GM21360 (cell line): ENCODE results near the gene HIVEP3.

ENCODE experiments used
- ATAC-seq: cut with Tn5 transposase; IDR thresholded peaks from one replicate; pipeline ENCODE4 v1.9.1; 2021; ENCODE audit warnings: mild to moderate bottlenecking, moderate library complexity; ENCODE audit not compliant: unreplicated experiment

Gene HIVEP3

GRCh38 chr1:41542196-41542930 is 376.4 kb downstream of the HIVEP3 start:
- no peak for ATAC-seq

- no peak for ATAC-seq
Measured at GRCh38 chr1:41541592-41541952, 377.1 kb downstream of the HIVEP3 start.

DNA sequence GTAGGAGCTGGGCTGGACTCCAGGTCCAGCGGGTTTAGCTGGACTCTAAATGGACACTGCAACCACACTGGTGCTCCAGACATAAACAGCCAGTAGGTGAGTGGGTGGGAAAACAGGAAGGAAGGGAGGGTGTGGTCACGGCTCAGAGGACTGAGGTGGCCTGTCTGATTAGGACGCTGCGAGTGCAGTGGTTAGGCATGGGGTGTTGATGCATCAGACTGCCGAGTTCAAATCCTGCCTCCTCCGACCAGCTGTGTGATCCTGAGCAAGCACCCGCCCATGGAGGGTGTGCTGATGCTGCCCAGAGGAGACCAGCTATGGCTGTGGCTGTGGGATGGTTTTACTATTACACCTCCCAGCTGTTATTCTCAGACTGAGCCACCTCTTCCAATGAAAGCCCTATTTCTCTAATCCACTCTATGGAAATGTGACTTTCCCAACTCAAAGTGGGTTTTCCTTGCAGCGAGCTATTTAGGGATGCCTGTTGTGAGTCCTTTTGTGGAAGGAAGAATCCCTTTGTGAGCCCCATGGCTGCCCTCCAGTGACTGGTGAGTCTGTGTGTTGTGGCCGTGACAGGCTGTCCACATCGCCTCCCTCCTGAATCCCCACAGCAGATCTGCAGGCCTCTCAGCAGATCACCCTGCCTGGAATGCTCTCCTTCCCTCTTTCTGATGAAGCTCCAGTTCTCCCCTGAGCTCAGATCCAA is 377.7 kb downstream of the HIVEP3 start:
- ATAC-seq = no peak

GRCh38 chr1:41539999-41540398 is 378.7 kb downstream of the HIVEP3 start:
- ATAC-seq = no peak

- ATAC-seq = no peak
Measured at GRCh38 chr1:41539418-41539805, 379.3 kb downstream of the HIVEP3 start.

- no peak for ATAC-seq
Measured at GRCh38 chr1:41538741-41539417, 379.8 kb downstream of the HIVEP3 start.

- no peak for ATAC-seq
Measured at GRCh38 chr1:41537788-41538351, 380.9 kb downstream of the HIVEP3 start.

DNA sequence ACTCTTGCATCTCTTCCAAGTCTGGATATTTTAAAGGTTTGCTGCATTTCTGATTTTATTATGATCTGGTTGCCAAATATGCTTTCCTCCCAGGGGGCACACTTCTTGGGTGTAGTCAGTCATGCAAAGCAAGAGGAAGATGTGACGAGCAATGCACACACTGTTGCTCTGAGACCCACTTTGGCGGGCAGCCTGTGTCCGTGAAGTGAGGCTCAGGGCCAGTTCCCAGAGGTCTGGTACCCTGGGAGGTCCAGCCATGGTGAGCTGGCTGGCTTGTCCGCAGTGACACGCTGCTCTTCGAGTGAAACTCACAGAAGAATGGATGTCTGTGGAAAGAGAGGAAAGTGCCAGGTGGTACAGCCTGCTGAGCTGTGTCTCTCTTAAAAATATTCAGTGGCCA is 381.5 kb downstream of the HIVEP3 start:
- ATAC-seq = no peak

DNA sequence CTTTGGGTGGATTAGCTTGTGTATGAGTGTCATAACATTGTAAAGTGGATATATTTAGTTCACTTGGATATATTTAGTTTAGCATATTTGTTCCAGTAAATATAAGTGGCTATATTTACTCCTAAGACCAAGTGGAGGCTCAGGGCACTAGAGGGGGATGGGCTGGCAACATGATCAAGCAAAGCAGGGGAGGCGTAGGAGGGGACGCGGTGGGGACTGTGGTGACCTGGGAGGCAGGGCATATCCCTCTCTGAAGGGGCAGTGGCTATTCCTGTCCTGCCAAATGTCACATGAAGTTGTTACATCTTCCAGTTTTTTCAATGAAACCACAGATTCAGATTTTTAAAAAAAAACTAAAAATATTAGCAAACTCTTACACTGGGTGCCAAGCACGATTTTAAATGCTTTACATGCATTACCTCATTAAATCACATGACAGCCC is 382.3 kb downstream of the HIVEP3 start:
- no peak for ATAC-seq

GRCh38 chr1:41535716-41536115 is 383.0 kb downstream of the HIVEP3 start:
- no peak for ATAC-seq

DNA sequence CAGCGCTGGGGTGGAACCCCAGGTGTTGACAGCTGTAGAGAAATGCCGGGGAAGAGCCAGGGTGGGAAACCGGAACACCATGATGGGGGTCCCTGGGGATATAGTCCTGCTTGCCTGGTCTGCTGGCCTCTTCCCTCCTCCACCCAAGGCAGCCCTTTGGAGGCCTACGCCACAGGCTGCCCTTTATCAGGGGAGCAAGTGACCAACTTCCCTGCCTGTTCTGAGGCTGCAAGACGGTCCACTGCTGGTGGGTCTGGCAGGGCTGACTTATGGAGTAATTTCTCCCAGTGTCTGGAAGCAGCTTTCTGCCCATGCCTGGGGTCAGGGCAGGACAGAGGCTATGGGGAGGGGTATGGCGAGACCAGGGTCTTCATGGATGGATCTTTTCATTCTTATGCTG is 383.4 kb downstream of the HIVEP3 start:
- ATAC-seq = no peak

GRCh38 chr1:41534181-41535076 is 384.3 kb downstream of the HIVEP3 start:
- ATAC-seq = no peak

GRCh38 chr1:41533731-41534080 is 385.0 kb downstream of the HIVEP3 start:
- no peak for ATAC-seq

GRCh38 chr1:41533016-41533730 is 385.5 kb downstream of the HIVEP3 start:
- ATAC-seq = no peak

DNA sequence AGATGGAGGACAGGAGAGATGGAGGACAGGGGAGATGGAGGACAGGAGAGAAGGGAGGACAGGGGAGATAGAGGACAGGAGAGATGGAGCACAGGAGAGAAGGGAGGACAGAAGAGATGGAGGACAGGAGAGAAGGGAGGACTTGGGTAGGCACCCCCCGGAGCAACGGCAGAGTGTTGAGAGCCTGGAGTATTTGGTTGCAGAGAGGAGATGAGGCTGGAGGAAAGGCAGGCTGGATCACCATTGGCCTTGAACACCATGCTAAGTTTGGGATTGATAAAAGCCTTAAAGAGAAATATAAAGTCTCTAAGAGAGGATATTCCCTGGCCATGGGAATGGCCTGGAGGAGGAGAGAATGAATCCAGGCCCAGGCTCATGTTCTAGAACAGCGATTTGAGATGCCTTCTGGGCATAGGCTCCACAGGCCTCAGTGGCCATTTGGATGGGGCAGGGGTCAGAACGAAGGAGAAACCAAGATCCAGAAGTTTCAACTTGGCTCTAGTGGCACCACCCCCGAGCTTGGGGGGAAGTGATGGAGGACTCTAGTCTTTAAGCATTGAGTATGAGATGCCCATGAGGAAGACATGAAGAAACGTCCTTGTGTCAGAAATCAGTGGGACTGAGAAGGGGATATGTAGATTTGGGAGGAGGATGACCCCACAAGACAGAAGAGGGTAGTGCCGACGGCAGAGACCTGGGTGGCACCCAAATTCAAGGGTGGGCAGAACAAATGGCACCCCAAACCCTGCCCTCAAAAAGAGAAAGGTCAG is 386.3 kb downstream of the HIVEP3 start:
- ATAC-seq = no peak

DNA sequence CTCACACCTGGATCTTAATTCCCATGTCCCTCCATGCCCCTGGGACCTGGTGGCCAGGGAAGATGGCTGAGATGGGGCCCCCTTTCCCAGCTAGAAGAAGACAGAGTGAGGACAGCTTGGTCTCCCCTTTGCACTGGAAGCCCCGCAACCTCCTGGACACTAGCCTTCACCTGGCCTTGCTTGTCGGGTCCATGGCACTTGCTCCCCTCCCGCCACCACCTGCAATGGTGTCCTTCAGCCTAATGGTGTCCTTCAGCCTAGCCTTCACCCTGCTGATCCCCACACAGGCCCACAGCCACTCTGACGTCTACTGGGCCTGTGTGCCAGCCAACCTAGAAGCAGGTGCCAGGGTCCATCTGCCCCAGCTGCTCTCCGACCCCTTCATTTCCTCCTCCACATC is 388.3 kb downstream of the HIVEP3 start:
- no peak for ATAC-seq

GRCh38 chr1:41529621-41530395 is 388.9 kb downstream of the HIVEP3 start:
- ATAC-seq = no peak

GRCh38 chr1:41528726-41529605 is 389.8 kb downstream of the HIVEP3 start:
- no peak for ATAC-seq
